Measurements from ENCODE around the gene METTL17.

DNA sequence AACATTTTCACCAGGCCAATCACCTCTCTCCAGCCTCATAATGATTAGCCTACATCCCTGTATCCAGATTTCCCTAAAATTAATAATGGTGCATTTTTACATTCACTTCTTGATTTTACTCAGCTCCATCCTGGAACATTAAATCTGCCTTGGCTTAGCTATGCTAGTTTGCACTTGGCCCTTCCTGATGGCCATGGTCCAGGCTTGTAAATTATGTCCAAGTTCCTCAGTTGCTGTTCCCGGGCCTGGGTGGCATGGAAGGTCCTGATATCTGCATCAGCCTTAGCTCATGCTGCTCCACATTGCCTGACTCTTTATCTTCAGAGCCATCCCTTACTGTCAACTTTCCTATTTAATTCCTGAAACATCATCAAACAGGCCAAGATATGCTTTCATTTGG lies 11.1 kb upstream of the METTL17 start:
- TF ChIP-seq BHLHE40 (IDR thresholded peaks at IDR 0.05; ENCODE audit: borderline replicate concordance) (no peak), SUZ12 (IDR thresholded peaks at IDR 0.05) (no peak), CTBP1 (IDR thresholded peaks at IDR 0.05; ENCODE audit: borderline replicate concordance) (no peak), LEF1 (IDR thresholded peaks at IDR 0.05; ENCODE audit: borderline replicate concordance) (no peak), FOXA1 (IDR thresholded peaks at IDR 0.05) (no peak), TARDBP (IDR thresholded peaks at IDR 0.05) (no peak), PKNOX1 (IDR thresholded peaks at IDR 0.05) (no peak), HDGF (IDR thresholded peaks at IDR 0.05; ENCODE audit: borderline replicate concordance) (no peak), ARNT (IDR thresholded peaks at IDR 0.05) (no peak), ZNF384 (IDR thresholded peaks at IDR 0.05) (no peak)
